GM21528 (cell line): ENCODE data around the gene HP1BP3.

ENCODE experiments used
- ATAC-seq: cut with Tn5 transposase; IDR thresholded peaks from one replicate; pipeline ENCODE4 v1.9.1; 2021; ENCODE audit warnings: mild to moderate bottlenecking, moderate library complexity; ENCODE audit not compliant: unreplicated experiment, low FRiP score

Gene HP1BP3

DNA sequence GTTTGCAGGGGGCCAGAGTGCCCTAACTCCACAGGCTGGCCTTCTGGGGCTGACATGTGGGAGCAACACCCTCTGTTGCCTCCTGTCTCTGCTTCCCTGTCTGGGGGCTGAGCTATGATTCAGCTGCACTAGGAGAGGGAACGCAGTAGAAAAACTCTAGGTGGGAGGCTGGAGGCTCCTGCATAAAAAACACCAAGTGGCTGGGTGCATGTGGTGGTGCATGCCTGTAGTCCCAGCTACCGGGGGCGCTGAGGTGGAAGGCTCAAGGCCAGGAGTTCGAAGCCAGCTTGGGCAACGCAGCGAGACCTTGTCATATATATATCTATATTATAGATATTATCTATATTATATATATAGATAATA, 74.9 kb downstream of the HP1BP3 start:
- no peak for ATAC-seq

DNA sequence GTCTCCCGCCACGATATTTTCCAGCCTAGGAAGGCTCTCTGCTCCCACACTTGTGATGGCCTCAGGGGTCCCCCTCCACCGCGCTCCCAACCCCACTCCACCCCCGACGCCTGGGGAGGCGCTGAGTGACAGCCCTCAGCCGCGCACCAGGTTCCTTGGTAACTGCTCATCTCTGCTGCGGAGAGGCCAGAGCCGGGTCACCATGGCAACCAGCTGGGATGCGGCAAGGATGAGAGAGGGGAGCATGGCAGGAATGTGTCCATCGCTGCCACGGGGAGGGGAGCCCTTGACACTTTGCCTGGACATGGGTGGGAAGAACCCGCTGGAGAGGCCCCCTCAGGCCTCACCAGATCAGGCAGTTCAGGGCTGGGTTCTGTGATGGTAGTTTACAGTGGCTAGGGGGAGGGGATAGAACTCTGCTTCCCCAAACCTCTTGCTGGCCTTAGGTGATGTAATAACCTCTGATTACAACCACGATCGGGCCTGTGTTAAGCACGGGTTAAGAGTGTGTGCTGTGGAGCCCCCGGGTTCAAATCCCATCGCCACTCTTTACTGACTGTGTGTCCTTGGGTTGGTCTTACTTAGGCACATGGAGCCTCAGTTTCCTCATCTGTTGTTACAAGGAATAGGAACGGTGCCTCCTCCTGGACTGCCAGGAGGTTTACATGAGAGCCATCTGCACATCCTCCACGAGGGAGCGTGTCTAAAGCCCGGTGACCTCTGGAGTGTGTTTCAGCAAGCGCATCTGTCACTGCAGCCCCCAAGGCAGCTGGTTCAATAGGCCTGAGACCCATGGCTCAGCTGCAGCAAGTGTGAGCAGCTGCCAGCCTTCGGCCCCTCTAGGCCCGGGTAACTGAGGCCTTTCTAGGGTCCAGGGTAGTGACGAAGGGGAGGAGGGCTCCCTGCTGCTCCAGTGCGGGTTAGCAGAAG, 75.6 kb downstream of the HP1BP3 start:
- no peak for ATAC-seq

DNA sequence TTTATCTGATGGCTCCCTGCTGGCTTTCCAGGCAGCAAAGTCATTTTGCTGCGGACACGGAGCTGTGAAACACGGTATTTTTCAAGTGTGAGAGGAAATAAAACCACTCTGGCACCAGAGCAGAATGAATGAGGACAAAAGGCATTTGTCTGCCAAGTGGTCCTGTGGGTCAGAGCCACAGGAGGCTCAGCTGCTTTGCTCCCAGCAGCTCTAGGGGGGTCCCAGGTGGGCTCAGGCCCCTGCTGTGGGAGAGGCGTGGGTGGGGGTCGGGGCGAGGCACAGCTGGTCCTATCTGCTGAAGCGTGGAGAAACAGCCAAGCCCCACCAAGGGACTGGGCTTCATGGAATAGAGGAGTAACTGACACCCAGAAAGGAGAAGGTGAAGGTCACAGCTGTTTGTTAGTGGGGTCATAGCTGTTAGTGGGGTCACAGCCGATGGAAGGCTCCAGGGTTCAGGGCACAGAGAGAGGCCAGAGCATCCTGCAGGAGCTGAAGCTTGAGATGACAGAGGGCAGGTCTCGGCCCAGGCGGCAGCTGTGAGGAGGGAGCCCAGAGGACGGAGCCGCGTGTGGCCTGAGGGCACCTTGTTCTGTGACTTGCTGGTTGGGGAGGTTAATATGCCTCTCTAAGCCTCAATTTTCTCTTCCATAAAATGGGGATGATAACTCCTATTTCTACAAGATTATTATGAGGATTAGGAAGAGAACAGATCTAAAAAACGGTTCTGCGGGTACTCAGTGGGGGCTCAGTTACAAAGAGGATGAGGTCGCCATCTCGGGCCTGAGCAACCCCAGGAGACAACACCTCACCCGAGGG, 76.4 kb downstream of the HP1BP3 start:
- no peak for ATAC-seq

DNA sequence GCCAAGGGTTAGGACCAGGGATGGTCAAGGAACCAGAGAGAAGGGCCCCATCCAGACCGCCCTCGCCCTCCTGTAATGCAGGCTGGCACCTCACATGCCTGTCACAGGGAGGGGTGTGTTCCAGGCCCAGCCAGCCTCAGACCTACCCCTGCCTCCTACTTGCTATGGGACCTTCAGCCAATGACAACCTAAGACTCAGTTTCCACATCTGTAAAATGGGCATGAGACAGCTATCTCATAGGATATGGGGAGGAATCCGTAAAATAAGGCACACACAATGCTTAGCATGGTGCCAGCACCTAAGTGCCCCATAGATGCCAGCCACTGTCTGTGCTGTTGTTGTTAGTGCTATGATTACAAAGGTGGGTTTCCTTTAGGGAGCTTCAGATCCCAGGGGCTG, 77.2 kb downstream of the HP1BP3 start:
- ATAC-seq = no peak

DNA sequence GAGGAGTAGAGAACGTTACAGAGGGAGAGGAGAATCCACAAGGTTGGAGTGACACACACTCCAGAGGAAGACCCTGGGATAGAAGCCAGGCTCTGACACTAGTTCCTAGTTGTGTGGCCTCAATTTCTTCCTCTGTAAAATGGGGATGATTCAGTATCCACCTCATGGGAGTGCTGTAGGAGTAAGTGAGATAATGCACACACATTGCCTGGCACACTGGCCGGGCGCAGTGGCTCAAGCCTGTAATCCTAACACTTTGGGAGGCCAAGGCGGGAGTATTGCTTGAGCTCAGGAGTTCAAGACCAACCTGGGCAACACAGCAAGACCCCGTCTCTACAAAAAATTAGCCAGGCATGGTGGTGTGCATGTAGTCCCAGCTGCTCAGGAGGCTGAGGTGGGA, 78.2 kb downstream of the HP1BP3 start:
- ATAC-seq = no peak

DNA sequence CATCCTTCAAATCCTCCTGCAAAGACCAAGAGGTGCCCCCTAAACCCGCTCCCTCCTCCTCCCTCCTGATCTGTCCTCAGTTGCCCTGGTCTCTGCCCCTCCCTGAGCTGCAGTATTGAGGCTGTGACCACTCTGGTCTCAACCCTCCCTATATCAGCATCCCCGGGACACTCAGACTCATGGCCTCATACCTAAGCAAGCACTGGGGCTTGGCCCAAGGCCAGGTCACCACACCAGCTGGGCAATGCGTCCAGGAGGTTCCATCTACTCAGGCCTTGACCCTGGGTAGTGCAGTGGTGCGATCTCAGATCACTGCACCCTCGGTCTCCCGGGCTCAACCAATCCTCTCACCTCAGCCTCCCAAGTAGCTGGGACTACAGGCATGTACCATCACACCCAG, 79.0 kb downstream of the HP1BP3 start:
- no peak for ATAC-seq

DNA sequence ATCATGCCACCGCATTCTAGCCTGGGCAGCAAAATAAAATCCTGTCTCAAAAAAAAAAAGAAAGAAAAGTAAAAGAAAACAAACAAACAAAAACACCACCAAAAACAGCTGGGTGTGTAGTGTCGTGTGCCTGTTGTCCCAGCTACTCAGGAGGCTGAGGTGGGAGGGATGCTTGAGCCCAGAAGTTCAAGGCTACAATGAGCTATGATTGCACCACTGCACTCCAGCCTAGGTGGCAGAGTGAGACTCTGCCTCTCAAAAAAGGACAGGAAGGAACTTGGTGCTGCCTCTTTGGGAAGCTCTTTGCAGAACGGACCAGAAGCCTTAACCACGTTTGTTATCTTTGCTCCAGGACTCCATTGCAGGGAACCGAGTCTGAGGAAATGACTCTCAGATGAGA, 80.3 kb downstream of the HP1BP3 start:
- no peak for ATAC-seq

DNA sequence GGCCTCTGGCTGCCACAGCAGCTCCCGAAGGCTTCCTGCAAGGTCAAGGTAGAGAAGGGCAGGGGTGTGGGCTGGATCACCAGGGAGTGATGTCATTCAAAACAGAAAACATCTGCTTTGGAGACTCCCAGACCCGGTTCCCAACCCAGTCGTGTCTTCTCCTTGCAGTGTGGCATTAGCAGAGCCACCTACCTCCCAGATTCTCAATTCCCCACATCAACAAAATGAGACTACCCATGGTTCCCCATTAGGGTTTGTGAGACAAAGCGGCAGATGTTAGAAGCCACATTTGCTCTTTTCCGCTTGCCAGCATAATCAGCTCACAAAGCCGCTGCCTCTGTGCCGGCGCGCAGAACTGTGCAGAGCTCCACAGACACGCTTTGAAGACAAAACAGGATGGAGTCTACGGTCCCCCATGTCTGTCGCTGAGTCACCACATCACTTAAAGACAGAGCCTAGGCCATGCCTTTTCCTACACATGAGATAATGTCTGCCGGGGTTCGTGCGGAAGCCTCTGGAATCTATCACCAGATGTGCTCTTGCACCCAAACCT, 81.8 kb downstream of the HP1BP3 start:
- no peak for ATAC-seq

DNA sequence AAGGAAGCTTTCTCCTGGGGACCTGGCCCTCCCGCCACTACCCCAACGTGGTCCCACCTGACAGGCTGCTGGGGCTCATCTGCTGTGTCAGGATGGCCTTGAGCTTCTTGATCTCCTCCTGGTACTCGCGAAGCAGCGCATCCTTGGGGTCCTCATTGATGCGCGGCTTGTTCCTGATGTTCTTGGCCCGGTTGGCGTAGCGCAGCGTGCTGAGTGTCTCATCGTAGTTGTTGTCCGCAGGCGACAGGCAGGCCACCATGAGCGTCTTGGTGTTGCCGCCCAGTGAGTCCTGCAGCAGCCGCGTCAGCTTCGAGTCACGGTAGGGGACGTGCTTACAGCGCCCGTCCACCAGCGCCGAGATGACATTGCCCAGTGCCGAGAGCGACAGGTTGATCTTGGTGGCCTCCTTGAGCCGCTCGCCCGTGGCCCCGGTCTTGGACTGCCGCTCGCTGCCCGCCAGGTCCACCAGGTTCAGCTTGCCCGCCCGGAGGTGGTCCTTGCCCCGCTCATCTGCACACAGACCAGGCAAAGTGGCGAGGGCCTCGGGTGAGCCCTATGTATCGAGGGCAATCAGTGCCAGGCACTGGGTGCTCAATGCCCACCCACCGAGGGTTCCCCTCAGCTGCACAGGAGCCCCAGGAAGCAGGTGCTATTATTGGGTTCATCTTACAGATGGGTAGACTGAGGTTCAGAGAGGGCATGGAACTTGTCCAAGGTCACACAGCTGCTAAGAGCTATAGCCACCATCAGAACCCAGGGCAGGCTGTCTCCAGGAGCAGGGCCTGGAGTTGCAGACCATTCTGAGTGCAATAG, 82.5 kb downstream of the HP1BP3 start:
- no peak for ATAC-seq

DNA sequence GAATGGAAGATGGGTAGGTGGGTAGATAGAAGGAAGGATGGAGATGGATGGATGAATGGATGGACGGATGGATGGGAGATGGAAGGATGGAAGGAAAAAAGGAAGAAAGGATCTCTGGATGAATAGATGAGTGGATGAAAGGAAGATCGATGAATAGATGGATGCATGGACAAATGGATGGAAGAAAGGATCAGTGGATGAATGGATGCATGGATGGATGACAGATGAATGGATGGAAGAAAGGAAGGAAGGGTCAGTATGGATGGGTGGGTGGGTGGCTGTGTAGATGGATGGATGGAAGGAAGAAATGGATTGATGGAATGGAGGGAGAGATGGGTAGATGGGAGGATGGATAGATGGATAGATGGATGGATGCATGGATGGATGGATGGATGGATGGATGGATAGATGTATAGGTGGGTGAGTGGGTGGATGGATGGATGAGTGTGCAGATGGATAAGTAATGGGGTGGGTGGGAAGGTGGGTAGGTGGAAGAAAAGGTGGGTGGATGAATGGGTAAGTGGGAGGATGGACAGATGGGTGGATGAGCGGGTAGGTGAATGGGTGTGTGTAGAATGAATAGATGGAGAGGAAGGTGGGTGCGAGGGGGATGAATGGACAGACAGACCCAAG, 83.9 kb downstream of the HP1BP3 start:
- no peak for ATAC-seq

DNA sequence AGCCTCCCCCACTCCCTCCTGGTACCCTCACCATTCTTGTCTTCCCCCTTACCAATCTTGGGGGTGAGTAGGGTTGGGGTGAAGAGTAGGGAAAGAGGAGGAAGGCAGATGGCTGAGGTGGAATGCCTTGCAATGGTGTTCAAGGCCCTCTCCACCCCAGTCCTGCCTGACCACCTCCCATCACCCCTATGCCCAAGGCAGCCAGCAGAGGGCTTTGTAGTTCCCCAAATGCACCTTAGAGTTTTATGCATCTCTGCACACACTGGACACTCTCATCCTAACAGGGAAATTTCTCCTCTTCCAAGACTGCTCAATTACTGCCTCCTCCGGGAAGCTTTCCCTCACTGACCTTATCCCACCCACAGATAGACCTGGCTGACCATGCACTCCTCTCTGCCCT, 84.7 kb downstream of the HP1BP3 start:
- ATAC-seq = no peak

DNA sequence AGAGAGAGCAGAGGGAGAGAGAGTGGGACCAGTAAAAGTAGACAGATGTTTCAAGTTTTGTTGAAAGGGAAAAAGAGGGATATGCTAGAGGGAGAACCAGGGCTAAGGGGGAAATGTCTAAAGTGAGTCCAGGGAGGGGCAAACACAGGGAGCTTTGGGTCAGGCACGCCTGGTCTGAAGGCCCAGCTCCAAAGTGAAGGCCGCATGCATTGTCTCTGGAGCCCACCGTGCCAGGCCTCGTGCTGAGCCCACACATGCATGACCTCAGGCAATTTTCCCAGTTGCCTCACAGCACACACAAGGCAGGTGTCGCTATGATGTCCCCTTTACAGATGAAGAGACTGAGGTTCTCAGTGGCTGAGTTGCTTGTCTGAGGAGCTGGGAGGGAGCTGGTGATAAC, 85.3 kb downstream of the HP1BP3 start:
- no peak for ATAC-seq

DNA sequence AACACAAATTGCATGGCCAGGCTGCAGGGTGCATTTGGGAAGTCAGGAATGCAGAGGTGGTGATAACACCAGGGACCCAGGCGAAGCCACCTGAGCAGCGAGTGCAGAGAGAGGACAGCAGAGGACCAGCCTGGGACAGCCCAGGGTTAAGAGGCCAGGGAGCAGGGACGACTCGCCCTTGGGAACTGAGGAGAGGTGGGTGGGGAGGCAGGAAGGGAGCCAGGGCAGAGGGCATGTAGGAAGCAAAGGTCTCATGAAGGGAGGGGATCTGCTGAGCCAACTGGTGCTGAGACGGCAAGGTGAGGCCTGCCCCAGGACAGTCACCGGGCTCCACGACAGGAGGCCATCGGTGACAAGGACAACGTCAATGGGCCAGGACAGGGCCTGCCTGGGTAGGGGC, 85.7 kb downstream of the HP1BP3 start:
- no peak for ATAC-seq

DNA sequence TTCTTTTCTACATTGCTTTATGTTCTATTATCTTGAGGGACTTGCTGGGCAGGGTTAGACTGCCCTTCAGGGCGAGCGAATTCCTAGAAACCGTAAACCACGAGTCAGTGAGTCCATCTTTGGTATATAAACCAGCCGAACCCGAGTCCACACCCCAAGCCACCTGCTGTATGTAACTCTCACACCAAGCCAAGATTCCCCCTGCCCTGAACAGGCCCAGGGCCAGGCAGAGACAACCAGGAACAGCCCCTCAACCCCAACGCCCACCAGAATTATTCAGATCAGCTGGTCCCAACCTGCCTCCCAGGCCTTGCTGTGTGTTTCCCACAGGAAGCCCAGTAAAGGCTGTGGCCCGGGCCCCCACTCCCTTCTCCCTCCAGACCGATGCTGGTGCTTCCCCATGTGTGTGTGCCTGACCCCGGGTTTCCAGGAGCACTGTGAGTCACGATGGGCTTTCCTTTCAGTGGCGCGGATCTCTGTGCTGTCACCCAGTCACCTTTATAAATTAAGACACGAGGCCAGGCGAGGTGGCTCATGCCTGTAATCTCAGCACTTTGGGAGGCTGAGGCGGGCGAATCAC, 86.4 kb downstream of the HP1BP3 start:
- ATAC-seq = no peak

DNA sequence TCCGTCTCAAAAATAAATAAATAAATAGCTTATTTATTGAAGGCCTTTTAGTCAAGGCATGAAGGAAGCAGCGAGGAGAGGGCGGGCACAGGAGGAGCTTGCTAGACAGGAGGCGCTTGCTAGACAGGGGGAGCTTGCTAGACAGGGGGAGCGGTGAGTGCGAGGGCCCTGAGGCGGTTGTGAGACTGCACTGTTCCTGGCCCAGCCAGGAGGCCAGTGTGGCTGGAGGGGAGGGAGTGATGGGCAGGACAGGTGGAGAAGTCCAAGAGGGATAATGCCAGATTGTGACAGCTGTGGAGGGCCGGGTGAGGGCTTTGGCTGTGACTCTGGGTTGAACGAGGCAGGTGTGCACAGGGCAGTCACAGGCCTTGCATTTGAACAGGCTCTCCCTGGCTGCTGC, 87.5 kb downstream of the HP1BP3 start:
- no peak for ATAC-seq

DNA sequence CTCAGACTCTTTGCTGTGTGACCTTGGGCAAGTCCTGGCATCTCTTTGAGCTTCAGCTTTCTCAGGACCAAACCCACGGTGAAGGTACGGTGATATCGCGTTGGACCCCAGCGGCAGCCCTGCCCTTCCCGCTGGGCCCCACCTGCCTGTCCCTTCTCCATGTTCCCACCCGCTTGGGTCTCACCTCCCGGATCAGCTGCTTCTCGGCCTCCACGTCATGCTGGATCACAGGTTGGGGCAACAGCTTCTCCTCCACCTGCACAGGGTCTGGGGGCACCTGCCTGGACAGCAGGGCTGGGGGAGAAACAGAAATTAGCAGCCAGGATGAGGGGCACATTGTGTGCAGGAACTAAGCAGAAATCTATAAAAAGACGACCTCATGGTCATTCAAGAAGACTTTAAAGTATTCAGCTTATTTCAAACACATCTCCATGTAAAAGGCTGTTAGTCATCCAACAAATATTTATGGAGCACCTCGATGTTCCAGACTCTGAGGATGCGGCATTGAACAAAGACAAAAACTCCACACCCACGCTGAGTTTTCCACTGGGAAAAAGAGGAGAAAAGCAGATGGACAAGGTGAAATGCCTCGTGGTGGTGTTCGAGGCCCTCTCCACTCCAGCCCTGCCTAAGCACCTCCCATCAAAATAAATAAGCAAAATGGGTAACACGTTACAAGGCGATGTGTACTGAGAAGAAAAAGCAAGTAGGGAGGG, 88.8 kb downstream of the HP1BP3 start:
- ATAC-seq = no peak

DNA sequence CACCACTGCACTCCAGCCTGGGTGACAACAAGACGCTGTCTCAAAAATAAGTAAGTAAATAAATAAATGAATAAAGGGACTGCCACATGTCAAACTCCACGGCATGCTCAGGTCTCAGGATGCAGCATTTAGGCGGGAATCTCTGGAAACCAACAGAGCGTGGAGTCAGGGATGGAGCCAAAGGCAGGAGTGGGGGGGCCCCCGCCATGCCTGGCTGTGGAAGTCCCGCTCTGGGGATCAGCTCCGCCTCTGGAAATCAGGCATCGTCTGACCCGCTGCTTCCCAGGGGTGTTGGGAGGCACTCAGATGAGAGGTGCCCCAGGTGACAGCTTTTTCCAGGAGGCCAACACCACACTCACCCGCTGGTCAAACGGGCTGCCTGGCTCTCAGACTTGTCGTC, 89.5 kb downstream of the HP1BP3 start:
- ATAC-seq = no peak

DNA sequence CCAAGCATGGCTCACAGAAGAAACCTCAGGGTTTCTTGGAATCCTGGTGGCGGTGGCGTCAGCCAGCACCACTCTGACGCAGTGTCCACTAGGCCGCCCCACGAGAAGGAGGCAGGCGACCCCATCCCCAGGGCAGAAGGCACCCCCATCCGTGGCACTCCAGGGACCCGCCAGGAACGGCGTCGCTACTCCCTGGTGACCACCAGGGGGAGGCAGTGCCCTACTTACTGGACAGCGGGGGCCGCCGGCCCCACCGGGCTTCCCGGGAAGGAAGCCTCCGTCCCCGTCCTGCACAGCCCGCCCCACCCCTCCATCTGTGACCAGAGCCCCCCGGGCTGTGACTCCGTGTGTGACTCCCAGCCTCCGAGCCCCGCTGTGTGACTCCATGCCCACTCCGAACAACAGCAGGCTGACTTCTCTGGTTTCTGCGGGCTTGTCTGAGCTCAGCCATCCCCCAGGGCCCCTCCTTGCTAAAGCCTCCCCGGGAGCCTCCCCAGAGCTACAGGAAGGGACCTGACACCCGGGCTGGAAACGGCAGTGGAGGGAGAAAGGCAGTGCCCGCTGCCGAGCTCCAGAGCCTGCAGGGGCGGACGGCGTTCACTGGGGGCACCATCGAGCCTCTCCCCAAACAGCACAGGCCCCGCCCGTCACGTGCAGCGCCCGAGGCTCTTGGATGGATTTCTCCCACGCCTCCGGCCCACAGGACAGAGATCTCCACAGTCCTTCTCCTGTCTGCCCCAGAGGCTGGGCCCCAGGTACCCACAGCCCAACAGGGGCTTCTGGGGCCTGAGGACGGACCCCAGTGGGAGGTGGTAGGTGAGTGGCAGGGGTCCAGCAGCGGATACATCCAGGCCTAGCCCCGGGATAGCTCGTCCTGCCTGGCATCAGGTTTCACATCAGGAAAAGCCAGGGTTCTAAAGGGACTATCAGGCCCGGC, 90.4 kb downstream of the HP1BP3 start:
- ATAC-seq = peak; percentile 67
